Measurements from ENCODE around the gene STC2.

DNA sequence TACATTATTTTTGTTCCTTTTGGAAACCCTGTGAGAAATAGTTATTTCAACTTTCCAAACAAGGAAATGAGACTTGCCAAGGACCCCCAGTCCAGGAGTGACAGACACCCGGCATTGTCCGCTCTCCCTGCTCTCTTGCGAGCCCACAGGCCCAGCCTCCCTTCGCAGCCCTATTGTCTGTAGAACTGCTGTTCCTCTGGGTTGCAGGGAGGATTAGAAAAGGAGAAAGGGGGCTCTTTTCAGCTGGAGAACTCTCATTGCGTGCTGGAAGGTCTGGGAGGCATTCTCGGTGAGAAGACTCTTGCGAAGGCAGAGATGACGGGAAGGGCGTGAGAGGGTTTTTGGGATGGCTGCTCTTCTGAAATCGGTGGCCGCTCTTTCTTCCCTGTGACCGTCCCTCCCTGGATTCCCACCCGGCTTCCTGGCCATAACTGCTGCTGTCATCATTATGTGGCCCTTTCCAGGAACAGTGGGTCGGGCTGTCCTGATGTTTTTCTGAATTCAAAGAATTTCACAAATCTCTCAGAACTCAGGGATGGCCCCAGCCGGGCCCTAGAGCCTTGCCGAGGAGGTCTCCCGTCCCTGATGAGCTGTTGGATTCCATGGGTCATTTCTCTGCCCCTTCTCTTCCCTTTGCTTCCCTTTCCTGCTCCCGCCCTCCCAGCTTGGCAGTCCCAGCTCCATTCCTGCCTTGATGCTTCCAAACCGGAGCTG lies 29.8 kb downstream of the STC2 start:
- TF ChIP-seq, protein P1, sequence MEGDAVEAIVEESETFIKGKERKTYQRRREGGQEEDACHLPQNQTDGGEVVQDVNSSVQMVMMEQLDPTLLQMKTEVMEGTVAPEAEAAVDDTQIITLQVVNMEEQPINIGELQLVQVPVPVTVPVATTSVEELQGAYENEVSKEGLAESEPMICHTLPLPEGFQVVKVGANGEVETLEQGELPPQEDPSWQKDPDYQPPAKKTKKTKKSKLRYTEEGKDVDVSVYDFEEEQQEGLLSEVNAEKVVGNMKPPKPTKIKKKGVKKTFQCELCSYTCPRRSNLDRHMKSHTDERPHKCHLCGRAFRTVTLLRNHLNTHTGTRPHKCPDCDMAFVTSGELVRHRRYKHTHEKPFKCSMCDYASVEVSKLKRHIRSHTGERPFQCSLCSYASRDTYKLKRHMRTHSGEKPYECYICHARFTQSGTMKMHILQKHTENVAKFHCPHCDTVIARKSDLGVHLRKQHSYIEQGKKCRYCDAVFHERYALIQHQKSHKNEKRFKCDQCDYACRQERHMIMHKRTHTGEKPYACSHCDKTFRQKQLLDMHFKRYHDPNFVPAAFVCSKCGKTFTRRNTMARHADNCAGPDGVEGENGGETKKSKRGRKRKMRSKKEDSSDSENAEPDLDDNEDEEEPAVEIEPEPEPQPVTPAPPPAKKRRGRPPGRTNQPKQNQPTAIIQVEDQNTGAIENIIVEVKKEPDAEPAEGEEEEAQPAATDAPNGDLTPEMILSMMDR (conservative IDR thresholded peaks at IDR 0.05; ENCODE audit: low read length): no peak
- TF ChIP-seq EZH2phosphoT487 (IDR thresholded peaks at IDR 0.05; ENCODE audit: borderline replicate concordance, low read depth, low read length): no peak
